SK-N-SH (cell line): Measurements from ENCODE around the gene MCC. TPM values are rescaled to one million over a fixed set of nuclear protein-coding genes. Genes with fewer than 3 reads are reported as not detected.

Experiments used
- CTCF ChIA-PET: fragments of 300-600, 350-600 bp; formaldehyde crosslinking; extraction: SDS; loops from one replicate; lab custom pipeline; 2021; lab: Yijun Ruan, JAX
- POLR2A ChIA-PET: fragments of 350-600 bp; sonication (Branson Sonifier 250); formaldehyde crosslinking; extraction: SDS; loops from one replicate; lab custom pipeline; 2020; ENCODE audit warnings: antibody characterized with exemption, inconsistent platforms; lab: Yijun Ruan, JAX
- DNase-seq: peaks from one replicate; pipeline ENCODE4 v3.0.0; 2012
- H2AFZ ChIP-seq: fragments of 200-600 bp; sonication (generic); 2 replicates; pipeline ENCODE4 v1.8.1; 2016; ENCODE audit warnings: antibody characterized with exemption, mild to moderate bottlenecking, low read depth
- H3F3A ChIP-seq: fragments of 200-600 bp; sonication (generic); replicated peaks from 2 replicates; pipeline ENCODE3; 2016; ENCODE audit warnings: antibody characterized with exemption, mild to moderate bottlenecking; ENCODE audit not compliant: insufficient read depth
- H3K27ac ChIP-seq, 2 experiments: fragments of 200-500 bp in 1 of 2; fragments of 200-600 bp in 1 of 2; sonication (Bioruptor generic) in 1 of 2; sonication (generic), shearing (Covaris generic) in 1 of 2; 2 replicates each; pipeline versions ENCODE4 v1.5.1 to v1.6.1; 2014 to 2016; ENCODE audit warnings: low read depth in 2 of 2, inconsistent platforms in 1 of 2, low read length in 1 of 2, mild to moderate bottlenecking in 1 of 2, mixed read lengths in 1 of 2
- H3K27me3 ChIP-seq: fragments of 200-600 bp; sonication (generic), shearing (Covaris generic); 2 replicates; pipeline ENCODE4 v1.6.1; 2016; ENCODE audit warnings: mixed run types; ENCODE audit not compliant: insufficient read depth
- H3K36me3 ChIP-seq, 2 experiments: fragments of 200-500 bp in 1 of 2; fragments of 200-600 bp in 1 of 2; sonication (Bioruptor generic) in 1 of 2; sonication (generic) in 1 of 2; replicated peaks in 1 of 2; 2 replicates each; pipeline versions ENCODE3 to v1.5.1; 2014 to 2016; ENCODE audit warnings: low read length in 1 of 2, mild to moderate bottlenecking in 1 of 2; ENCODE audit not compliant: insufficient read depth in 2 of 2, control insufficient read depth in 1 of 2
- H3K4me1 ChIP-seq, 2 experiments: fragments of 200-500 bp in 1 of 2; fragments of 200-600 bp in 1 of 2; sonication (Bioruptor generic) in 1 of 2; sonication (generic), shearing (Covaris generic) in 1 of 2; 2 replicates each; pipeline versions ENCODE4 v1.5.1 to v1.6.1; 2014 to 2016; ENCODE audit warnings: low read depth in 1 of 2, low read length in 1 of 2, mixed run types in 1 of 2; ENCODE audit not compliant: insufficient read depth in 2 of 2, control insufficient read depth in 1 of 2
- H3K4me2 ChIP-seq: fragments of 200-600 bp; sonication (generic), shearing (Covaris generic); 2 replicates; pipeline ENCODE4 v1.6.1; 2017; ENCODE audit warnings: mixed run types
- H3K4me3 ChIP-seq, 2 experiments: fragments of 200-500 bp in 1 of 2; fragments of 200-600 bp in 1 of 2; sonication (Bioruptor generic) in 1 of 2; sonication (generic), shearing (Covaris generic) in 1 of 2; 2 replicates each; pipeline versions ENCODE4 v1.5.1 to v1.8.1; 2014 to 2016; ENCODE audit warnings: low read depth in 2 of 2, inconsistent platforms in 1 of 2, low read length in 1 of 2, mild to moderate bottlenecking in 1 of 2, mixed read lengths in 1 of 2, moderate library complexity in 1 of 2
- H3K79me2 ChIP-seq: fragments of 200-600 bp; sonication (generic); 2 replicates; pipeline ENCODE4 v1.8.1; 2017; ENCODE audit warnings: mild to moderate bottlenecking; ENCODE audit not compliant: insufficient read depth
- H3K9ac ChIP-seq: fragments of 200-600 bp; sonication (generic); 2 replicates; pipeline ENCODE4 v1.6.1; 2017; ENCODE audit warnings: mixed run types
- H3K9me2 ChIP-seq: fragments of 200-600 bp; sonication (generic); 2 replicates; pipeline ENCODE4 v1.6.1; 2017; ENCODE audit warnings: mixed run types
- H3K9me3 ChIP-seq: fragments of 200-600 bp; sonication (generic); 2 replicates; pipeline ENCODE4 v1.6.1; 2017; ENCODE audit warnings: mixed run types, mild to moderate bottlenecking, moderate library complexity
- H4K20me1 ChIP-seq: fragments of 200-600 bp; sonication (generic); 2 replicates; pipeline ENCODE4 v1.6.1; 2017; ENCODE audit warnings: mild to moderate bottlenecking, mixed run types; ENCODE audit not compliant: insufficient read depth
- EP300 ChIP-seq, 2 experiments: IDR thresholded peaks; 2 replicates each; pipeline versions ENCODE4 v1.4.0 to v1.6.1; 2012; ENCODE audit warnings: borderline replicate concordance in 1 of 2, low read depth in 1 of 2, low read length in 1 of 2
- EZH2phosphoT487 ChIP-seq: fragments of 200-600 bp; sonication (generic); IDR thresholded peaks from 2 replicates; pipeline ENCODE4 v1.6.1; 2017; ENCODE audit warnings: low read depth, mixed run types, mild to moderate bottlenecking, antibody characterized with exemption, moderate library complexity, borderline replicate concordance
- FOSL2 ChIP-seq: IDR thresholded peaks from 2 replicates; pipeline ENCODE4 v1.4.0; 2012; ENCODE audit warnings: low read depth, mild to moderate bottlenecking, moderate library complexity, borderline replicate concordance
- GATA2 ChIP-seq: sonication (generic); formaldehyde crosslinking; IDR thresholded peaks from 2 replicates; pipeline ENCODE4 v1.5.0; 2020; ENCODE audit warnings: mild to moderate bottlenecking, missing genetic modification reagents
- JUND ChIP-seq: IDR thresholded peaks from 2 replicates; pipeline ENCODE4 v1.4.0; 2012
- MEF2A ChIP-seq: IDR thresholded peaks from 2 replicates; pipeline ENCODE4 v1.4.0; 2012; ENCODE audit warnings: low read depth, borderline replicate concordance
- MXI1 ChIP-seq: IDR thresholded peaks from 2 replicates; pipeline ENCODE4 v1.6.1; 2012; ENCODE audit warnings: mild to moderate bottlenecking, low read depth, low read length, improper control_type of control experiment
- PBX3 ChIP-seq: IDR thresholded peaks from 2 replicates; pipeline ENCODE4; 2012
- RAD21 ChIP-seq: IDR thresholded peaks from 2 replicates; pipeline ENCODE4 v1.6.1; 2012; ENCODE audit warnings: mild to moderate bottlenecking, low read length
- RXRA ChIP-seq: IDR thresholded peaks from 2 replicates; pipeline ENCODE4 v1.4.0; 2012; ENCODE audit warnings: low read depth, mild to moderate bottlenecking, borderline replicate concordance
- TCF12 ChIP-seq: IDR thresholded peaks from 2 replicates; pipeline ENCODE4 v1.4.0; 2012
- YY1 ChIP-seq: IDR thresholded peaks from 2 replicates; pipeline ENCODE4 v1.4.0; 2012; ENCODE audit warnings: low read depth, mild to moderate bottlenecking
- WGBS: methylation state at CpG from one replicate; pipeline ENCODE4 v1.1.6; 2017; ENCODE audit warnings: low lambda C conversion rate; 5-methylcytosine and 5-hydroxymethylcytosine counted together
- polyA plus RNA-seq, 3 experiments: library from polyadenylated mRNA; depleted of rRNA; stranded (reverse); fragments of >200 nt; gene quantifications; 2 replicates each; pipeline ENCODE4 v1.2.3, GENCODE V29; 2012
- TF ChIP-seq, protein P1 (sequence below): IDR thresholded peaks from 2 replicates; pipeline ENCODE4 v1.4.0; 2012; ENCODE audit warnings: low read depth, borderline replicate concordance
- TF ChIP-seq, protein P2 (sequence below): fragments of 200-600 bp; sonication (generic); IDR thresholded peaks from 2 replicates; pipeline ENCODE4 v1.6.1; 2017; ENCODE audit warnings: antibody characterized with exemption, mild to moderate bottlenecking, moderate library complexity
- TF ChIP-seq, protein P3 (sequence below): fragments of 150-350 bp; IDR thresholded peaks from 2 replicates; pipeline ENCODE4 v1.6.1; 2017; ENCODE audit warnings: antibody characterized with exemption, low read length, low read depth, borderline replicate concordance
- TF ChIP-seq, protein P4 (sequence below): IDR thresholded peaks from 2 replicates; pipeline ENCODE4 v1.4.0; 2012; ENCODE audit warnings: low read depth, borderline replicate concordance

The MCC gene
- polyA plus RNA-seq, 1 of the 3 experiments (the other 2 are of a cell fraction): 3.6 TPM

DNA sequence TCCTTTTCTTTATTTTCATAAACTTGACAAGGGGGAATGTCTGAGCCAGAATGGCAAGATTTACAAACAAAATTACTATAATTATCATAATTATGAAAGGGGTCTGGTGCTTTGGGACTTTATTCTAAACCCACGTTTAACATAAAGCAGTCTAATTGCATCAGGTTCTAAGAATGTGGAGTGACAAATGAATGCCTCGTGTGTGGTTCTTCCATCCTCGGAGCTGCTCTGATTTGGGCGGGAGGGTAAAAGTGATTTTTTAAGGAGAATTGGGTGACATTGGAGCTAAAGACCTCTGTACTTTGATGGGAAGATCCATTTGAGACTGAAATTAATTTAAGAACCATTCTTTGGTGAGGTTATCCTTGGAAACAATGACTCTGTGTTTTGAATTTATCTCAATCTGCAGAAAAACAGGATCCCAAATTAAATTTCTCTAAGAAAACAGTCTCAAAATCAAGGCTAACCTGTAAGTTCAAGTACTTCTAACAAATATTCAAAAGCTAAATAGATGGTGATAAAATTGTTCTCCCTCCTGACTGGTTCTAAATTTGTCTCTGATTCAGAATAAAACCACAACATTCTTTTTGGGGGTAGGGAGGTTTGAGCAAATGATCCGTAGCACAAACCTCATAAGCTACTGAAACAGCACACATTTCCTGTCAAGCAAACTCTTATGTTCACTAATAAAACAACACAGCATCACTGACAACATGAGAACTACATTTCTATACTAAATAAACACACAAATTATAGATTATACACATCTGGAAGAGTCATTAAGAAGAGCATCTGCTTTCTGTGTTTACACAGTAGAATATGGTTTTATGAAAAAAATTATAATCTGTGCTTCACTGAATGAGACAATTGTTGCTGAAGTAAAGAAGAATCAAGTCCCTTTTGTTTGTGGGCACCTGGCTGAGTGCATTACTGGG is 426.1 kb downstream of the MCC start:
- Histone ChIP-seq H3K27ac (peak overlapping the region in 1 of 2 experiments; percentile 76; a peak in 2 of 4 replicates), H3K9me2 (no peaks in the 10 kb centered on the region), H3K4me2 (peak overlapping the region; percentile 27), H3K27me3 (no peaks in the 10 kb centered on the region), H3F3A (no peaks in the 10 kb centered on the region), H3K79me2 (no peaks in the 10 kb centered on the region), H3K4me1 (peaks cover 18 to 66% of the 10 kb centered on the region in 2 experiments), H3K9ac (no peak overlapping the region), H3K36me3 (no peaks in the 10 kb centered on the region), H3K9me3 (no peaks in the 10 kb centered on the region), H4K20me1 (no peaks in the 10 kb centered on the region), H3K4me3 (no peak overlapping the region), H2AFZ (peak overlapping the region; percentile 8; the same call in 1 of the 2 replicates)
- peak; percentile 33 for DNase-seq
- POLR2A ChIA-PET: no interaction called here
- TF ChIP-seq MXI1: no peak
- peak; percentile 13; the same call in 1 of the 2 replicates for TF ChIP-seq RXRA
- TF ChIP-seq TCF12: peak; percentile 54
- peak; percentile 83 for TF ChIP-seq MEF2A
- 0 out of 2 replicates have a peak, but pooled peaks have one; percentile 9 for TF ChIP-seq PBX3
- TF ChIP-seq GATA2 (CRISPR knock-in tag): no peak
- TF ChIP-seq FOSL2: peak; percentile 33; the same call in 1 of the 2 replicates
- 41% methylated on average over 5 of the region's 5 CpGs for WGBS
- CTCF ChIA-PET: interaction anchor here (0.8 to 1.5 kb wide), 6 partner anchors 8 to 544 kb away, joined by 3 read pairs; no protein-coding TSS in a partner anchor

GRCh38 chr5:113060408-113061025 is 427.7 kb downstream of the MCC start:
- no peak overlapping the region for H2AFZ ChIP-seq
- no peak overlapping the region for H3K4me2 ChIP-seq
- H3K27ac ChIP-seq: peak overlapping the region in 1 of 2 experiments; percentile 98; a peak in 2 of 4 replicates
- no peaks in the 10 kb centered on the region for H3K36me3 ChIP-seq
- H3K9me3 ChIP-seq: no peaks in the 10 kb centered on the region
- peaks cover 18 to 70% of the 10 kb centered on the region in 2 experiments for H3K4me1 ChIP-seq
- CTCF ChIA-PET: interaction anchor here (0.9 to 1.7 kb wide), 6 partner anchors 46 to 319 kb away, joined by 3 to 10 read pairs (median 4); no protein-coding TSS in a partner anchor
- H4K20me1 ChIP-seq: no peaks in the 10 kb centered on the region
- TF ChIP-seq EP300 (IDR thresholded peaks at IDR 0.05; ENCODE audit: borderline replicate concordance in 1 of 2, low read depth in 1 of 2, low read length in 1 of 2) (no peak), TCF12 (no peak), MEF2A (no peak), YY1 (no peak), MXI1 (no peak), JUND (no peak), RXRA (no peak), EZH2phosphoT487 (no peak), RAD21 (no peak)
- TF ChIP-seq, protein P1, sequence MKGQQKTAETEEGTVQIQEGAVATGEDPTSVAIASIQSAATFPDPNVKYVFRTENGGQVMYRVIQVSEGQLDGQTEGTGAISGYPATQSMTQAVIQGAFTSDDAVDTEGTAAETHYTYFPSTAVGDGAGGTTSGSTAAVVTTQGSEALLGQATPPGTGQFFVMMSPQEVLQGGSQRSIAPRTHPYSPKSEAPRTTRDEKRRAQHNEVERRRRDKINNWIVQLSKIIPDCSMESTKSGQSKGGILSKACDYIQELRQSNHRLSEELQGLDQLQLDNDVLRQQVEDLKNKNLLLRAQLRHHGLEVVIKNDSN: no peak
- TF ChIP-seq, protein P2, sequence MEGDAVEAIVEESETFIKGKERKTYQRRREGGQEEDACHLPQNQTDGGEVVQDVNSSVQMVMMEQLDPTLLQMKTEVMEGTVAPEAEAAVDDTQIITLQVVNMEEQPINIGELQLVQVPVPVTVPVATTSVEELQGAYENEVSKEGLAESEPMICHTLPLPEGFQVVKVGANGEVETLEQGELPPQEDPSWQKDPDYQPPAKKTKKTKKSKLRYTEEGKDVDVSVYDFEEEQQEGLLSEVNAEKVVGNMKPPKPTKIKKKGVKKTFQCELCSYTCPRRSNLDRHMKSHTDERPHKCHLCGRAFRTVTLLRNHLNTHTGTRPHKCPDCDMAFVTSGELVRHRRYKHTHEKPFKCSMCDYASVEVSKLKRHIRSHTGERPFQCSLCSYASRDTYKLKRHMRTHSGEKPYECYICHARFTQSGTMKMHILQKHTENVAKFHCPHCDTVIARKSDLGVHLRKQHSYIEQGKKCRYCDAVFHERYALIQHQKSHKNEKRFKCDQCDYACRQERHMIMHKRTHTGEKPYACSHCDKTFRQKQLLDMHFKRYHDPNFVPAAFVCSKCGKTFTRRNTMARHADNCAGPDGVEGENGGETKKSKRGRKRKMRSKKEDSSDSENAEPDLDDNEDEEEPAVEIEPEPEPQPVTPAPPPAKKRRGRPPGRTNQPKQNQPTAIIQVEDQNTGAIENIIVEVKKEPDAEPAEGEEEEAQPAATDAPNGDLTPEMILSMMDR: no peak
- TF ChIP-seq, protein P3, sequence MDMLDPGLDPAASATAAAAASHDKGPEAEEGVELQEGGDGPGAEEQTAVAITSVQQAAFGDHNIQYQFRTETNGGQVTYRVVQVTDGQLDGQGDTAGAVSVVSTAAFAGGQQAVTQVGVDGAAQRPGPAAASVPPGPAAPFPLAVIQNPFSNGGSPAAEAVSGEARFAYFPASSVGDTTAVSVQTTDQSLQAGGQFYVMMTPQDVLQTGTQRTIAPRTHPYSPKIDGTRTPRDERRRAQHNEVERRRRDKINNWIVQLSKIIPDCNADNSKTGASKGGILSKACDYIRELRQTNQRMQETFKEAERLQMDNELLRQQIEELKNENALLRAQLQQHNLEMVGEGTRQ: no peak
- TF ChIP-seq, protein P4, sequence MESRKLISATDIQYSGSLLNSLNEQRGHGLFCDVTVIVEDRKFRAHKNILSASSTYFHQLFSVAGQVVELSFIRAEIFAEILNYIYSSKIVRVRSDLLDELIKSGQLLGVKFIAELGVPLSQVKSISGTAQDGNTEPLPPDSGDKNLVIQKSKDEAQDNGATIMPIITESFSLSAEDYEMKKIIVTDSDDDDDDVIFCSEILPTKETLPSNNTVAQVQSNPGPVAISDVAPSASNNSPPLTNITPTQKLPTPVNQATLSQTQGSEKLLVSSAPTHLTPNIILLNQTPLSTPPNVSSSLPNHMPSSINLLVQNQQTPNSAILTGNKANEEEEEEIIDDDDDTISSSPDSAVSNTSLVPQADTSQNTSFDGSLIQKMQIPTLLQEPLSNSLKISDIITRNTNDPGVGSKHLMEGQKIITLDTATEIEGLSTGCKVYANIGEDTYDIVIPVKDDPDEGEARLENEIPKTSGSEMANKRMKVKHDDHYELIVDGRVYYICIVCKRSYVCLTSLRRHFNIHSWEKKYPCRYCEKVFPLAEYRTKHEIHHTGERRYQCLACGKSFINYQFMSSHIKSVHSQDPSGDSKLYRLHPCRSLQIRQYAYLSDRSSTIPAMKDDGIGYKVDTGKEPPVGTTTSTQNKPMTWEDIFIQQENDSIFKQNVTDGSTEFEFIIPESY: no peak
- TF ChIP-seq, all 33 proteins: peak for 0
- H3K79me2 ChIP-seq: no peaks in the 10 kb centered on the region
- no peak overlapping the region for H3K9ac ChIP-seq
- no peaks in the 10 kb centered on the region for H3K9me2 ChIP-seq
- WGBS: 90% methylated on average over 4 of the region's 4 CpGs
- H3K27me3 ChIP-seq: no peaks in the 10 kb centered on the region
- no peak for DNase-seq
- H3F3A ChIP-seq: no peaks in the 10 kb centered on the region
- POLR2A ChIA-PET: no interaction called here
- H3K4me3 ChIP-seq: no peak overlapping the region
